Tibial nerve (tissue), 4 donors: ENCODE measurements around the gene CLEC17A. TPM values are rescaled to one million over a fixed set of nuclear protein-coding genes. Genes with fewer than 3 reads are reported as not detected.

Experiments
- DNase-seq, 2 donors: peaks; one replicate each; pipeline ENCODE4 v3.0.0-alpha.2; 2019; ENCODE audit warnings: low spot score in 2 of 2
- H3K27ac ChIP-seq, 4 donors: fragments of 200-600 bp; sonication (generic) in 3 of 4; one replicate each; pipeline ENCODE4 v1.5.1; 2017 to 2019; ENCODE audit warnings: mild to moderate bottlenecking in 1 of 4
- H3K27me3 ChIP-seq, 2 donors: fragments of 200-600 bp; sonication (generic) in 1 of 2; one replicate each; pipeline versions ENCODE4 v1.5.1 to v1.6.0; 2017 to 2019
- H3K36me3 ChIP-seq, 3 donors: fragments of 200-600 bp; sonication (generic); one replicate each; pipeline ENCODE4 v1.5.1; 2018 to 2019
- H3K4me1 ChIP-seq, 4 donors: fragments of 200-600 bp; sonication (generic) in 3 of 4; one replicate each; pipeline ENCODE4 v1.5.1; 2017 to 2019
- H3K4me3 ChIP-seq, 4 donors: fragments of 200-600 bp; sonication (generic) in 3 of 4; one replicate each; pipeline ENCODE4 v1.5.1; 2017 to 2019; ENCODE audit warnings: mild to moderate bottlenecking in 1 of 4, moderate library complexity in 1 of 4
- H3K9me3 ChIP-seq, 4 donors: fragments of 200-600 bp; sonication (generic) in 3 of 4; one replicate each; pipeline ENCODE4 v1.5.1; 2017 to 2019
- EP300 ChIP-seq, 2 donors: sonication (generic); formaldehyde crosslinking; IDR thresholded peaks; one replicate each; pipeline ENCODE4 v1.6.1; 2017; ENCODE audit warnings: antibody characterized with exemption in 2 of 2, mild to moderate bottlenecking in 1 of 2
- POLR2A ChIP-seq, 2 donors: fragments of 450-650 bp; IDR thresholded peaks; one replicate each; pipeline ENCODE4 v1.6.1; 2017; ENCODE audit warnings: antibody characterized with exemption in 2 of 2, mild to moderate bottlenecking in 2 of 2, moderate library complexity in 2 of 2
- WGBS, 2 donors: methylation state at CpG; one replicate each; pipeline ENCODE4 v1.1.5; 2018; 5-methylcytosine and 5-hydroxymethylcytosine counted together
- total RNA-seq, 4 donors: library from RNA; depleted of rRNA; stranded (reverse); fragments of >200 nt; gene quantifications; one replicate each; pipeline ENCODE4 v1.1.0, GENCODE V29; 2016
- TF ChIP-seq, protein P1 (sequence below), 5 experiments: fragments of 200-600 bp in 3 of 5; fragments of 450-650 bp in 2 of 5; sonication (generic) in 3 of 5; IDR thresholded peaks; one replicate each; pipeline ENCODE4 v1.5.1; 2016 to 2019; ENCODE audit warnings: antibody characterized with exemption in 5 of 5, mild to moderate bottlenecking in 3 of 5, moderate library complexity in 2 of 5

Gene CLEC17A
- total RNA-seq, 4 donors from 2014 or later = 0.60 TPM; not detected in 3

DNA sequence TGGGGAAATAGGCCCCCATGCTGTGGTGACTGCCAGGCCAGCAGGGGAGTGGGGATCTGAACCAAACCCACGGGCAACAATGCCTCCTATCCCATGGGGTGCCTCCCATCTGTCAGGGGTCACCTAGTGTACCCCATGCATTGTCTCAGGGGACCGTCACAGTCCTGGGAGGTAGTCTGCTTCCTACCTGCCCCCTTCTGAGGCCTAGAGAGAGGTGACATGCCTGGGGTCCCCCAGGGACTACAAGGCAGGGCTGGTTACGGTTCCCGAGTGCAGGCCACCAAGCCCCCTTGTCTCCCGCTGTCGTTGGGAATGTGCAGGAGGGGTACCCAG lies 22.1 kb upstream of the CLEC17A start:
- TF ChIP-seq, protein P1, sequence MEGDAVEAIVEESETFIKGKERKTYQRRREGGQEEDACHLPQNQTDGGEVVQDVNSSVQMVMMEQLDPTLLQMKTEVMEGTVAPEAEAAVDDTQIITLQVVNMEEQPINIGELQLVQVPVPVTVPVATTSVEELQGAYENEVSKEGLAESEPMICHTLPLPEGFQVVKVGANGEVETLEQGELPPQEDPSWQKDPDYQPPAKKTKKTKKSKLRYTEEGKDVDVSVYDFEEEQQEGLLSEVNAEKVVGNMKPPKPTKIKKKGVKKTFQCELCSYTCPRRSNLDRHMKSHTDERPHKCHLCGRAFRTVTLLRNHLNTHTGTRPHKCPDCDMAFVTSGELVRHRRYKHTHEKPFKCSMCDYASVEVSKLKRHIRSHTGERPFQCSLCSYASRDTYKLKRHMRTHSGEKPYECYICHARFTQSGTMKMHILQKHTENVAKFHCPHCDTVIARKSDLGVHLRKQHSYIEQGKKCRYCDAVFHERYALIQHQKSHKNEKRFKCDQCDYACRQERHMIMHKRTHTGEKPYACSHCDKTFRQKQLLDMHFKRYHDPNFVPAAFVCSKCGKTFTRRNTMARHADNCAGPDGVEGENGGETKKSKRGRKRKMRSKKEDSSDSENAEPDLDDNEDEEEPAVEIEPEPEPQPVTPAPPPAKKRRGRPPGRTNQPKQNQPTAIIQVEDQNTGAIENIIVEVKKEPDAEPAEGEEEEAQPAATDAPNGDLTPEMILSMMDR (IDR thresholded peaks at IDR 0.05) = no peak
- TF ChIP-seq EP300 (IDR thresholded peaks at IDR 0.05) (no peak), POLR2A (IDR thresholded peaks at IDR 0.05) (no peak)
- Histone ChIP-seq H3K27ac (peak overlapping the region in 3 of 4 donors; percentile 54 to 91 (median 84)), H3K4me3 (no peak overlapping the region), H3K36me3 (peaks cover 0 to 29% (median 2%) of the 10 kb centered on the region in 3 donors), H3K9me3 (no peaks in the 10 kb centered on the region), H3K27me3 (no peaks in the 10 kb centered on the region), H3K4me1 (peaks cover 3 to 64% (median 27%) of the 10 kb centered on the region in 4 donors)
- WGBS, 2 donors = 83% methylated on average over 4 of the region's 6 CpGs; no CpG with 5 or more reads in 1 of the 2 donors
- DNase-seq = no peak

DNA sequence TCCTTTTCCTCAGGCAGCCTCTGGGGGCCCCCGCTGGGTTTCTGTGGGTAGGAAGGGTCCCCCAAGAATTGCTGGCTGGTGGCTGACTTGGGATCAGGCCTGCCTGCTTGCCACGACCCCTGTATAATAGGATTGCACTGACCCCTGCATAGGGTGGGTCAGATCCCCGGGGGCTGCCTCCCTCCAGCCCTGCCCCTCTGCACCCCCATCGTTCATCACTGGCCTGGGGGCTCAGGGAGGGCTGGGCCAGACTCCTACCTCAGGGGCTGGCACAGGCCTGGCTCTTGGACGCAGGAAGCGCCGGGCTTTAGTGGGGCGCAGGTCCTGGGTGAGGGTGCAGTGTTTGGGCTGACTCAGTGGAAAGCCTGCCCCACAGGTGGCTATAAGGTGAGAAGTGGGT lies 21.6 kb upstream of the CLEC17A start:
- H3K27me3 ChIP-seq = no peaks in the 10 kb centered on the region
- H3K4me3 ChIP-seq = no peak overlapping the region
- DNase-seq = no peak
- H3K4me1 ChIP-seq = peaks cover 2 to 59% (median 25%) of the 10 kb centered on the region in 4 donors
- peak overlapping the region; percentile 55 to 91 (median 80) for H3K27ac ChIP-seq
- no peak for TF ChIP-seq EP300 (IDR thresholded peaks at IDR 0.05)
- TF ChIP-seq, protein P1 (IDR thresholded peaks at IDR 0.05) = no peak
- no peak for TF ChIP-seq POLR2A (IDR thresholded peaks at IDR 0.05)
- 58 to 83% methylated on average over 7 of the region's 8 CpGs for WGBS, 2 donors
- H3K9me3 ChIP-seq = no peaks in the 10 kb centered on the region
- H3K36me3 ChIP-seq = peaks cover 2 to 35% (median 4%) of the 10 kb centered on the region in 3 donors

GRCh38 chr19:14561847-14562351 lies 21.0 kb upstream of the CLEC17A start:
- peaks cover 2 to 41% (median 4%) of the 10 kb centered on the region in 3 donors for H3K36me3 ChIP-seq
- no peaks in the 10 kb centered on the region for H3K9me3 ChIP-seq
- H3K27me3 ChIP-seq = no peaks in the 10 kb centered on the region
- H3K27ac ChIP-seq = peak overlapping the region; percentile 55 to 91 (median 80)
- 19 to 41% methylated on average over 3 to 22 of the region's 22 CpGs for WGBS, 2 donors
- no peak for DNase-seq
- peaks cover 0 to 53% (median 19%) of the 10 kb centered on the region in 4 donors for H3K4me1 ChIP-seq
- peak overlapping the region in 1 of 4 donors; percentile 9 for H3K4me3 ChIP-seq
- TF ChIP-seq, protein P1 (IDR thresholded peaks at IDR 0.05) = no peak
- TF ChIP-seq EP300 (IDR thresholded peaks at IDR 0.05) = peak in 1 of 2 donors; percentile 6

GRCh38 chr19:14562660-14563589 lies 20.0 kb upstream of the CLEC17A start:
- no peak overlapping the region for H3K4me3 ChIP-seq
- H3K27ac ChIP-seq = peak overlapping the region; percentile 55 to 91 (median 80)
- TF ChIP-seq POLR2A (IDR thresholded peaks at IDR 0.05) (no peak), EP300 (IDR thresholded peaks at IDR 0.05) (no peak)
- TF ChIP-seq, protein P1 (IDR thresholded peaks at IDR 0.05) = no peak
- peaks cover 2 to 51% (median 4%) of the 10 kb centered on the region in 3 donors for H3K36me3 ChIP-seq
- 78 to 87% methylated on average over 15 to 17 of the region's 23 CpGs for WGBS, 2 donors
- H3K27me3 ChIP-seq = no peaks in the 10 kb centered on the region
- H3K9me3 ChIP-seq = no peaks in the 10 kb centered on the region
- no peak for DNase-seq
- H3K4me1 ChIP-seq = peaks cover 0 to 53% (median 17%) of the 10 kb centered on the region in 4 donors

DNA sequence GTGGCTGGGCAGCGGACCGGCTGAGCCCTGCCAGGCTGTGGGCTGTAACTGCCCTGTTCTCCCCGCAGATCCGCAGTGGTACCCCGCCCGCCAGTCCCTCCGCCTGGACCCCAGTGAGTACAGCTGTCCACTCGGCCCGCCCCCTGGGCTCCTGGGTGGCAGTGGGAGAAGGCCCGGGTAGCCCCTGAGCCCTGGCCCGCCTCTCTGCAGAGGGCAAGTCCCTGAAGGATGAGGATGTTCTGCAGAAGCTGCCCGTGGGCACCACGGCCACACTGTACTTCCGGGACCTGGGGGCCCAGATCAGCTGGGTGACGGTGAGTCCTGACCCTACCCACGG lies 19.3 kb upstream of the CLEC17A start:
- no peak for TF ChIP-seq POLR2A (IDR thresholded peaks at IDR 0.05)
- no peak for TF ChIP-seq EP300 (IDR thresholded peaks at IDR 0.05)
- TF ChIP-seq, protein P1 (IDR thresholded peaks at IDR 0.05) = no peak
- no peak overlapping the region for H3K27ac ChIP-seq
- H3K4me1 ChIP-seq = peaks cover 0 to 58% (median 17%) of the 10 kb centered on the region in 4 donors
- no peak overlapping the region for H3K4me3 ChIP-seq
- no peaks in the 10 kb centered on the region for H3K27me3 ChIP-seq
- DNase-seq = no peak
- no peaks in the 10 kb centered on the region for H3K9me3 ChIP-seq
- WGBS, 2 donors = 92 to 94% methylated on average over 16 of the region's 16 CpGs
- peaks cover 2 to 58% (median 4%) of the 10 kb centered on the region in 3 donors for H3K36me3 ChIP-seq
